ENCODE data around the gene BABAM2.

BABAM2 gene

GRCh38 chr2:27890146-27890923, at the start of gene BABAM2, which contains the start of gene RBKS (continued):
- TF ChIP-seq PRDM4 (tag by site-specific recombination; IDR thresholded peaks at IDR 0.05) (no peak), ZNF660 (tag by site-specific recombination; IDR thresholded peaks at IDR 0.05) (0 out of 2 replicates have a peak, but pooled peaks have one; percentile 13), HOXC10 (CRISPR knock-in tag; IDR thresholded peaks at IDR 0.05) (no peak), ZNF140 (tag by site-specific recombination; IDR thresholded peaks at IDR 0.05) (no peak), ZNF157 (tag by site-specific recombination; IDR thresholded peaks at IDR 0.05) (no peak), ZNF785 (tag by site-specific recombination; IDR thresholded peaks at IDR 0.05) (no peak), ZNF791 (tag by site-specific recombination; IDR thresholded peaks at IDR 0.05) (no peak), ZNF510 (tag by site-specific recombination; IDR thresholded peaks at IDR 0.05; ENCODE audit: insufficient replicate concordance) (no peak), ZNF600 (tag by site-specific recombination; IDR thresholded peaks at IDR 0.05) (0 out of 2 replicates have a peak, but pooled peaks have one; percentile 69), ZNF169 (tag by site-specific recombination; IDR thresholded peaks at IDR 0.05) (no peak), ZNF747 (tag by site-specific recombination; IDR thresholded peaks at IDR 0.05) (no peak), ZNF391 (tag by site-specific recombination; IDR thresholded peaks at IDR 0.05; ENCODE audit: borderline replicate concordance, low read depth) (peak; percentile 86), ELK4 (IDR thresholded peaks at IDR 0.05; ENCODE audit: borderline replicate concordance, low read depth, low read length) (no peak), ZNF623 (tag by site-specific recombination; IDR thresholded peaks at IDR 0.05) (no peak), REST (tag by site-specific recombination; IDR thresholded peaks at IDR 0.05) (peak; percentile 90), MZF1 (tag by site-specific recombination; IDR thresholded peaks at IDR 0.05; ENCODE audit: borderline replicate concordance) (no peak), ATF2 (tag by site-specific recombination; IDR thresholded peaks at IDR 0.05; ENCODE audit: low read depth) (no peak), ZNF433 (tag by site-specific recombination; IDR thresholded peaks at IDR 0.05; ENCODE audit: low read depth) (no peak), SP7 (tag by site-specific recombination; IDR thresholded peaks at IDR 0.05) (peak; percentile 76; the same call in 1 of the 2 replicates), ZNF585B (tag by site-specific recombination; IDR thresholded peaks at IDR 0.05) (no peak), ZNF558 (tag by site-specific recombination; IDR thresholded peaks at IDR 0.05) (no peak), ZNF48 (tag by site-specific recombination; IDR thresholded peaks at IDR 0.05) (no peak), ZFP37 (tag by site-specific recombination; IDR thresholded peaks at IDR 0.05) (peak; percentile 78), ZFP3 (tag by site-specific recombination; IDR thresholded peaks at IDR 0.05; ENCODE audit: low read depth) (no peak), ZBTB11 (tag by site-specific recombination; conservative IDR thresholded peaks at IDR 0.05; ENCODE audit: low read depth) (no peak), WT1 (tag by site-specific recombination; IDR thresholded peaks at IDR 0.05) (peak; percentile 85)
- TF ChIP-seq, protein P1, sequence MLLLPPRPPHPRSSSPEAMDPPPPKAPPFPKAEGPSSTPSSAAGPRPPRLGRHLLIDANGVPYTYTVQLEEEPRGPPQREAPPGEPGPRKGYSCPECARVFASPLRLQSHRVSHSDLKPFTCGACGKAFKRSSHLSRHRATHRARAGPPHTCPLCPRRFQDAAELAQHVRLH (tag by site-specific recombination; IDR thresholded peaks at IDR 0.05), result no peak
